Kidney epithelial cell (primary cell): ENCODE measurements around the gene DNPEP. TPM values are rescaled to one million over a fixed set of nuclear protein-coding genes. Genes with fewer than 3 reads are reported as not detected.
A peak's percentile ranks its signal among the peaks of the same experiment; 100 is the strongest.

Experiments
- DNase-seq: peaks from one replicate; pipeline ENCODE4 v3.0.0-alpha.2; 2010; ENCODE audit warnings: low read depth
- H3K27me3 ChIP-seq: 2 replicates; pipeline ENCODE4 v1.6.0; 2011; ENCODE audit warnings: low read length; ENCODE audit not compliant: control insufficient read depth, insufficient read depth
- H3K36me3 ChIP-seq: 2 replicates; pipeline ENCODE4 v1.5.1; 2011; ENCODE audit warnings: low read length; ENCODE audit not compliant: control insufficient read depth, insufficient read depth
- H3K4me3 ChIP-seq: 2 replicates; pipeline ENCODE4 v1.5.1; 2011; ENCODE audit warnings: low read depth, mild to moderate bottlenecking, control low read depth, low read length
- CTCF ChIP-seq: IDR thresholded peaks from 2 replicates; pipeline ENCODE4 v1.5.1; 2011; ENCODE audit warnings: mild to moderate bottlenecking, moderate library complexity, low read length, control low read depth, inconsistent platforms; ENCODE audit not compliant: insufficient read depth, poor library complexity, severe bottlenecking
- total RNA-seq: library from RNA; depleted of rRNA; stranded (reverse); fragments of >200 nt; gene quantifications from 2 replicates; pipeline ENCODE4 v1.2.3, GENCODE V29; 2015

Gene DNPEP
- total RNA-seq, 1 donor from 2014 or later, result 50.2 TPM

GRCh38 chr2:219378163-219378851 lies 9.4 kb downstream of the DNPEP start:
- no peaks in the 10 kb centered on the region for H3K27me3 ChIP-seq
- TF ChIP-seq CTCF, result no peak
- H3K4me3 ChIP-seq, result no peak overlapping the region
- no peaks in the 10 kb centered on the region for H3K36me3 ChIP-seq
- no peak for DNase-seq

GRCh38 chr2:219369447-219369861 lies 18.3 kb downstream of the DNPEP start:
- no peak for DNase-seq
- TF ChIP-seq CTCF, result no peak
- H3K4me3 ChIP-seq, result no peak overlapping the region
- no peaks in the 10 kb centered on the region for H3K36me3 ChIP-seq
- H3K27me3 ChIP-seq, result no peaks in the 10 kb centered on the region

- Histone ChIP-seq H3K36me3 (no peaks in the 10 kb centered on the region), H3K27me3 (no peaks in the 10 kb centered on the region), H3K4me3 (no peak overlapping the region)
- no peak for TF ChIP-seq CTCF
- DNase-seq, result peak; percentile 31
Measured at GRCh38 chr2:219368690-219369191, 19.0 kb downstream of the DNPEP start.

- Histone ChIP-seq H3K27me3 (peaks cover 23% of the 10 kb centered on the region), H3K4me3 (no peak overlapping the region), H3K36me3 (no peaks in the 10 kb centered on the region)
- no peak for DNase-seq
- no peak for TF ChIP-seq CTCF
Measured at GRCh38 chr2:219362524-219363164, 25.1 kb downstream of the DNPEP start.

GRCh38 chr2:219362072-219362471 lies 25.6 kb downstream of the DNPEP start:
- peaks cover 26% of the 10 kb centered on the region for H3K27me3 ChIP-seq
- no peaks in the 10 kb centered on the region for H3K36me3 ChIP-seq
- no peak overlapping the region for H3K4me3 ChIP-seq
- DNase-seq, result no peak
- no peak for TF ChIP-seq CTCF
